AG10803 (cell line): ENCODE data around the gene AMN.

Experiments
- DNase-seq: peaks from one replicate; pipeline ENCODE4 v3.0.0; 2010; ENCODE audit warnings: low read depth
- H3K4me3 ChIP-seq: 2 replicates; pipeline ENCODE4 v1.5.1; 2011; ENCODE audit warnings: mild to moderate bottlenecking, low read length, control low read depth
- TF ChIP-seq, protein P1 (sequence below): conservative IDR thresholded peaks from 2 replicates; pipeline ENCODE4 v1.5.1; 2011; ENCODE audit warnings: mild to moderate bottlenecking, low read length, control low read depth, inconsistent platforms

Gene AMN

DNA sequence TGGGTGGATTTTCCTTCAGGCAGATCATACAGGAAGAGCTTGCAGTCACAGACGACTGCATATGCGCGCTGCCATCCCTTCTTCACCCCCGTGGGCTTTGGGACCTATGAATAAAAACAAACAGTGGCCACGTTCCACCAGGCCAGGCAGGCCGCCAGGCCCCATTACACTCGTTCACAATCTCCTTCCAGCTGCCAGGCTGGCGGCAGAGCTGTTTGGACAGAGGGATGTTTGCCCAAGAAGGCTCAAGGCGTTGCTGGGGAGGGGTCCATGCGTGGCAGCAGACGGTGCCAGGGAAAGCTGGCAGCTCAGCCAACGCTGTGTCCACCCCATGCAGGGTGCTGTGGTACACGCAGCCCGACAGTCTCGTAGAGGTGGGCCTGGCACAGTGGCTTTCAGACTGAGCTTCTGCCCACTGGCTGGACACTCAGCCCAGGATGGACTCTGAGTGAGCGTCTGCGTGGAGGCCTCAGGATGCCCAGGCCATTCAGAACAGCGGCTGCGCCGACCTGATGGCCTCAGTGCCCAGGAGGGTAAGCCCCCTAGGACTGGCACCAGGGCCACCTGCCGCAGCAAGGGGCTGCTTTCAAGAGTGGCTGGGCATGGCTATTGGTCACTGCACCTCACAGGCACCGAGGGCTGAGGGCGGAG, 27.5 kb downstream of the AMN start:
- H3K4me3 ChIP-seq = no peak overlapping the region
- TF ChIP-seq, protein P1, sequence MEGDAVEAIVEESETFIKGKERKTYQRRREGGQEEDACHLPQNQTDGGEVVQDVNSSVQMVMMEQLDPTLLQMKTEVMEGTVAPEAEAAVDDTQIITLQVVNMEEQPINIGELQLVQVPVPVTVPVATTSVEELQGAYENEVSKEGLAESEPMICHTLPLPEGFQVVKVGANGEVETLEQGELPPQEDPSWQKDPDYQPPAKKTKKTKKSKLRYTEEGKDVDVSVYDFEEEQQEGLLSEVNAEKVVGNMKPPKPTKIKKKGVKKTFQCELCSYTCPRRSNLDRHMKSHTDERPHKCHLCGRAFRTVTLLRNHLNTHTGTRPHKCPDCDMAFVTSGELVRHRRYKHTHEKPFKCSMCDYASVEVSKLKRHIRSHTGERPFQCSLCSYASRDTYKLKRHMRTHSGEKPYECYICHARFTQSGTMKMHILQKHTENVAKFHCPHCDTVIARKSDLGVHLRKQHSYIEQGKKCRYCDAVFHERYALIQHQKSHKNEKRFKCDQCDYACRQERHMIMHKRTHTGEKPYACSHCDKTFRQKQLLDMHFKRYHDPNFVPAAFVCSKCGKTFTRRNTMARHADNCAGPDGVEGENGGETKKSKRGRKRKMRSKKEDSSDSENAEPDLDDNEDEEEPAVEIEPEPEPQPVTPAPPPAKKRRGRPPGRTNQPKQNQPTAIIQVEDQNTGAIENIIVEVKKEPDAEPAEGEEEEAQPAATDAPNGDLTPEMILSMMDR = no peak
- DNase-seq = peak; percentile 40

DNA sequence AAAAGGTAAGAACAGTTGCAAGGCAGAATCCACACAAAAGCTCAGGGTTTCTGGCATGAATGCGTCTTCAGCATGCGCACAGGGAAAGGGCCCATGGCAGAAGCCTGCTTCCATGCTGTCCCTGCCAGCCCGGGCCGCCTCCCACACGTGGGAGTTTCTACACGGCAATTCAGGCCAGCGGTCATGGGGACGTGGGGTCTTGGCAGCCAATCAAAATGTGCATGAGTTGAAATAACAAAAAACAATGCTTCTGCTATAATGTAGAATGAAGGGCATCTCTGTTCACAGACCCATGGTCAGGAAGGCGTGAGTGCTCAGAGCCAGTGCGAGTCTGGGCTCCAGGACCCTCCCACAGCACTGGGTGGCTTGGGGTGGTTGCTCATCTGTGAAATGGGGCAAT, 28.6 kb downstream of the AMN start:
- TF ChIP-seq, protein P1 = no peak
- no peak for DNase-seq
- no peak overlapping the region for H3K4me3 ChIP-seq

DNA sequence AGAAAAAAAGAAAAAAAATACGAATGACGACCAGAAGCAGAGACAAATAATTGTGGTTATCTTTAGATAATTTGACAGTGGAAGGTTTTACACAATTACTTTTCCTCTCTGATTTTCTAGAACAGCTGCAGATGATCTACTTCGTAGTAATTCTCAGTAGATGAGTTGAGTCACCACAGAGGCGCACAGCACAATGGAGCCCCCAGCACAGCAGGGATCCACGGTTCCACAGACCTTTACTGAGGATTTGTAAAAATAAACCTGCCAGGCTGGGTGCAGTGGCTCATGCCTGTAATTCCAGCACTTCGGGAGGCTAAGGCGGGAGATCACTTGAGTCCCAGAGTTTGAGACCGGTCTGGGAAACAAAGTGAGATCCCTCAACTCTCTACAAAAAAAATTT, 29.3 kb downstream of the AMN start:
- TF ChIP-seq, protein P1 = no peak
- H3K4me3 ChIP-seq = no peak overlapping the region
- DNase-seq = no peak

DNA sequence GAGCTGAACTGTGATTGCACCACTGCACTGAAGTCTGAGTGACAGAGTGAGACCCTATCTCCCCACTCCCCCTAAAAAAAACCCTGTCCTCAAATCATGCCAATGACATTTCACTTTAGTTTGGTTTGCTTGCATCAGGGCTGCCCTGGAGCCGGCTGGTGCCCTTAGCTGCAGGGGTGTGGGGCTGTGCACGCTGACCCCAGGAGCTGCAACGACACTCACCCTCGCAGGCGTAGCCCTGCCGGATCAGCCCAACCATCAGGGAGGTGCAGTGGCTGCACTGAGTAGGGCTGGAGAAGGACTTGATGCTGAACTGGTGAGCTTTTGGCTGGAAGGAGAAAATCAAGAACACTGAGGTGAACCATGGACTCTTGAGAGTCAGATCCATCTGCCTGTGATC, 29.8 kb downstream of the AMN start:
- DNase-seq = no peak
- no peak overlapping the region for H3K4me3 ChIP-seq

DNA sequence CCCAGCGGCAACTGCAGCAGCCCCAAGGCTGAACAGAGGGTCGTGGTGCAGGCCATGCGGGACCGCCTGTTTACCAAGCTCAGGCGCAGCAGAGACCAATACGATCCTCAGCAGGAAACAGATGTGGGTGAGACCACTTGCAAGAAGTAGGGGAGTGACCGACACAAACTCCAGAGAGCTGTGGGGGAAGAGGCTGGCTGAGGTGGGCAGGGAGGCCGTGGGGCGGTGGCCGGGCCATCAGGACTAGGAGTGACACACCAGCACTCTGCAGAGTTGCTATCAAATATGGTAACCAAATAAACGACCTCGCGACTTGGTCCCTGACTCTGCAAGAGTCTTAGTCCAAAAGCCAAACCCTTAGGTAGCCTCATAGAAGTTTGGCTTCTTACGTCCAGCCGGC, 30.6 kb downstream of the AMN start:
- H3K4me3 ChIP-seq = no peak overlapping the region
- DNase-seq = no peak
- TF ChIP-seq, protein P1 = no peak

More for the DNA sequence above, 29.8 kb downstream of the AMN start:
- TF ChIP-seq, protein P1 = no peak

DNA sequence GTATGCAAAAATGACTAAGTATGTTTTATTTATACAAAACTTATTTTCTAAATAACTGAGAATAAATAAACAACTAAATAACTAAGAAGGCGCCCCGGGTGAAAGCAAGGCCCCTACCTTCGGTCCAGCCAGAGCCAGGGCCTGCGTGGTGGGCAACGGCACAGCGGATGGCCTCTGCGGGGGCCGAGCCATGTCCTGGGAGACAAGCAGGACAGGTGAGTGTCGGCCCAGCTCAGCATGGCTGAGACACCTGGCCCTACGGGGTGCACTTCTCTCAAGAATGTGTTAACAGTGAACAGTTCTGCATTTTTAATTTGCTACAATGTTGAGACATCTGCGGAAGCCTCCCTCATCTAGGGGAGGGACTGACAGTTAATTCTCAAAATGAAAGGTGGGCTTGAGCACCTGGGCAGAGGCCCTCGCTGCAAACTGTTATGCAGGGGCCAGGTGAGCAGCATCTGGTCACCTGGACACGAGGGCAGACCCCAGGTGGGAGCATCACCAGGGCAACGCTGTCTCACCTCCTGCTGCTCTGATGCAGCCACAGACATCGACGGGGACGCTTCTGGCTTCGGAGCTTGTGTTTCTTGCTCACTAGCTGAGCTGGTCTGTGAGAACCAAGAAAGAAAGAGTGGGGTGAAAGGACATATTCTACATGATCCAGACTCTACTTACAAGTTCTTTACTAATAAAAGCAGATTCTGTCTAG, 31.8 kb downstream of the AMN start:
- TF ChIP-seq, protein P1 = no peak
- no peak overlapping the region for H3K4me3 ChIP-seq
- no peak for DNase-seq
